Mesodermal cell (in vitro differentiated cells): ENCODE data around the gene CYP4F3. TPM values are rescaled to one million over a fixed set of nuclear protein-coding genes. Genes with fewer than 3 reads are reported as not detected.
"Not testable (repeated sequence)": the region's sequence is repeated elsewhere in the genome, so short reads cannot be mapped to it uniquely, and the experiment has no call there.

Experiments used
- H3K27ac ChIP-seq: 2 replicates; pipeline ENCODE4 v1.7.0; 2013; ENCODE audit warnings: mild to moderate bottlenecking, low read depth, low read length, moderate library complexity; ENCODE audit not compliant: severe bottlenecking
- H3K36me3 ChIP-seq: 2 replicates; pipeline ENCODE4 v1.7.1; 2013; ENCODE audit warnings: mild to moderate bottlenecking, low read length, moderate library complexity; ENCODE audit not compliant: control insufficient read depth, insufficient read depth
- H3K4me1 ChIP-seq: one replicate; pipeline ENCODE4 v1.7.1; 2013; ENCODE audit warnings: mild to moderate bottlenecking, low read length; ENCODE audit not compliant: insufficient read depth, control insufficient read depth, poor library complexity, severe bottlenecking
- H3K4me3 ChIP-seq: 2 replicates; pipeline ENCODE4 v1.7.0; 2013; ENCODE audit warnings: low read length, control low read depth, mild to moderate bottlenecking; ENCODE audit not compliant: insufficient read depth, poor library complexity, severe bottlenecking; ENCODE audit errors: extremely low read depth
- H3K9me3 ChIP-seq: 2 replicates; pipeline ENCODE4 v1.7.1; 2013; ENCODE audit warnings: mild to moderate bottlenecking, low read length, moderate library complexity; ENCODE audit not compliant: control insufficient read depth
- WGBS, 2 experiments: methylation state at CpG; one replicate each; pipeline ENCODE4 v1.1.5; 2013; ENCODE audit warnings: missing lambda C conversion rate in 2 of 2; ENCODE audit not compliant: insufficient coverage in 2 of 2; 5-methylcytosine and 5-hydroxymethylcytosine counted together
- polyA plus RNA-seq, 2 experiments: library from polyadenylated mRNA; stranded (reverse); fragments of 50-300 nt; gene quantifications; one replicate each; pipeline ENCODE4 v1.2.3, GENCODE V29; 2013

The CYP4F3 gene
- polyA plus RNA-seq (2013, experiment 1 of 2): not detected
- polyA plus RNA-seq (2013, experiment 2 of 2): not detected

- peaks cover 68% of the 10 kb centered on the region for H3K9me3 ChIP-seq
- no peaks in the 10 kb centered on the region for H3K36me3 ChIP-seq
- no peak within 1 kb of the TSS for H3K27ac ChIP-seq
- H3K4me3 ChIP-seq: no peak within 1 kb of the TSS
- WGBS, 2 experiments: 40 to 57% methylated on average over 5 of the region's 6 CpGs
- H3K4me1 ChIP-seq: no peaks in the 10 kb centered on the region
Observed at GRCh38 chr19:15640294-15640903, at the start of gene CYP4F3. CYP4F3 (plus strand) TSS chr19:15640897; CDS start chr19:15641416, 519 bp downstream.

DNA sequence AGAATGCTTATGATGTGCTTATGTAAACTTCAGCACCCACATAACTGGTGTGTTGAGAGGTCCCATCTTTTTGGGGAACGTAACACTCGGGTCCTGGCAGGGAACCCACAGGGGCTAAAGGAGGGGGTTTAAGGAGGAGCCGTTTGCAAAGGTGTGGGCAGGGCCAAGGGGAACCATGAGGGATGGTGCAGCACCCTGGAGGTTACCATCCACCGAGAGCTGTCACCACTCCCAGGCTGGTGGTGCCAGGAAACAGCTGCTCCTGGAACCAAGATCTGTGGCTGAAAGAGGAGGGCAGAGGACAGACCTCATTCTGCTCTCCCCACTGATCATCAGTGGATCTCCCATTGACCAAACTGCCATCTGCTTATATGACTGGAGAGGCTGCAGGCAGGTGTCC, 48.9 kb upstream of the CYP4F3 start:
- WGBS, 2 experiments: 50 to 53% methylated on average over 4 of the region's 4 CpGs
- Histone ChIP-seq H3K36me3 (no peaks in the 10 kb centered on the region), H3K4me1 (no peaks in the 10 kb centered on the region), H3K27ac (no peak overlapping the region), H3K9me3 (peaks cover 41% of the 10 kb centered on the region), H3K4me3 (no peak overlapping the region)

GRCh38 chr19:15592506-15592905, 48.2 kb upstream of the CYP4F3 start:
- not testable (repeated sequence) for H3K36me3 ChIP-seq, H3K4me1 ChIP-seq, H3K27ac ChIP-seq, H3K4me3 ChIP-seq
- no CpG with 5 or more reads among the region's 5 CpGs for WGBS, 2 experiments
- peaks cover 41% of the 10 kb centered on the region for H3K9me3 ChIP-seq

DNA sequence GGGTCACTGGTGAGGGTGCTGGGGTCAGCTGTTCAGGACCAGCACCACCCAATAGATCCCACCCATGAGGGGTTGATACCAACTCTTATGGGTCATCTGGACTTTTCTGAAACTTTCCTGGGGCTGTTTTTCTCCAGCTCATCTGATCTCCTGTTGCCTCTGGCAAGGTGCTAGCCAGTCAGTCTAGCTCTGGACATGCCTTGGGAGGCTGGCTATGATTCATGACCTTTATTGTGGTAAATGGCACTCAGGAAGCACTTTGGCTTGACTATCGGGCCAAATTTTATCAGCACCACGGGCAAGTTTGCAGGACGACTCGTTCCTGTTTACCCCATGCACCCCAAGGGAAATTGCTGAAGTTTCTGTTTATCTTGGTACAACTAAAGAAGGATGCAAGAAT, 46.9 kb upstream of the CYP4F3 start:
- no CpG with 5 or more reads among the region's 4 CpGs for WGBS, 2 experiments
- not testable (repeated sequence) for H3K4me3 ChIP-seq, H3K27ac ChIP-seq, H3K36me3 ChIP-seq, H3K4me1 ChIP-seq
- peaks cover 29% of the 10 kb centered on the region for H3K9me3 ChIP-seq

DNA sequence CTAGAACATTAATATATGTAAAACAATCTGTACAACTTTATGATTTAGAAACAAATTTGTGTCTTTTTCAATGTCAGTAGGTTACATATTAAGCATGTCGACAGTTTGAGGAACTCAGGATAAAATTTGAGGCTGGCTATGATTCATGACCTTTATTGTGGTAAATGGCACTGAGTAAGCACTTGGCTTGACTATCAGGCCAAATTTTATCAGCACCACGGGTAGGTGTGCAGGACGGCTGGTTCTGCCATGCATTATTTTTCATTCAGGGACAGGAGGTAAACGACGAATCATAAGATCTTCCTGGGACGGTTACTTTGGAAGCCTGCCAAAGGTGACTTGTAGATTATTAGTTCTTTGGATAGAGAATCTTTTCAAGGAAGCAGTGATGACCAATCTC, 45.6 kb upstream of the CYP4F3 start:
- Histone ChIP-seq H3K27ac (no peak overlapping the region), H3K9me3 (peaks cover 24% of the 10 kb centered on the region), H3K4me3 (no peak overlapping the region), H3K4me1 (no peaks in the 10 kb centered on the region), H3K36me3 (no peaks in the 10 kb centered on the region)
- WGBS, 2 experiments: 46 to 49% methylated on average over 2 to 6 of the region's 6 CpGs

GRCh38 chr19:15607978-15608925, 32.4 kb upstream of the CYP4F3 start:
- H3K4me3 ChIP-seq, H3K4me1 ChIP-seq, H3K36me3 ChIP-seq, H3K27ac ChIP-seq: not testable (repeated sequence)
- 83 to 85% methylated on average over 19 to 23 of the region's 27 CpGs for WGBS, 2 experiments
- peaks cover 44% of the 10 kb centered on the region for H3K9me3 ChIP-seq

GRCh38 chr19:15609261-15609660, 31.4 kb upstream of the CYP4F3 start:
- Histone ChIP-seq H3K27ac (no peak overlapping the region), H3K4me1 (no peaks in the 10 kb centered on the region), H3K4me3 (no peak overlapping the region), H3K36me3 (no peaks in the 10 kb centered on the region), H3K9me3 (peaks cover 50% of the 10 kb centered on the region)
- WGBS, 2 experiments: 55% methylated on average over 6 of the region's 8 CpGs; no CpG with 5 or more reads in 1 of the 2 experiments

DNA sequence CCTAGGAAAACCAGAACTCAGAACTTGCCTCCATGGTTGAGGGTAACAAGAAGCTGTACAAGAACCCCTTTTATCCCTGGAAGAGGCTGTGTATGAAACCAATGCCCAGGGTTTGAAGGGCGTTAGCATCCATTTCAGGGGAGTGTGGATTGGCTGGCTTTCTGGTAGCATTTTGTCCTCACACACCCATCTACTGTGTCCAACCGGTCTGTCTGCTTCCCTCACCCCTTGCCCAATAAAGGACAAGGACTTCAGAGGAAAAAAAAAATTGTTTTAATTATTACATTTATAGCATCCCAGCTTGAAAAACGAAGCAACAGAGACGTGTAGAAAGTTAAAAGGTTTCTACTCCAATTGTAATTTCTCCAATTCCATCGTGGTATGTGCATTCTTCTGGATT, 28.4 kb upstream of the CYP4F3 start:
- Histone ChIP-seq H3K4me1 (no peaks in the 10 kb centered on the region), H3K36me3 (no peaks in the 10 kb centered on the region), H3K9me3 (peaks cover 52% of the 10 kb centered on the region), H3K4me3 (no peak overlapping the region), H3K27ac (no peak overlapping the region)
- WGBS, 2 experiments: 0 to 33% methylated on average over 1 of the region's 5 CpGs

- no peaks in the 10 kb centered on the region for H3K4me1 ChIP-seq
- peaks cover 61% of the 10 kb centered on the region for H3K9me3 ChIP-seq
- no peak overlapping the region for H3K27ac ChIP-seq
- H3K36me3 ChIP-seq: no peaks in the 10 kb centered on the region
- WGBS, 2 experiments: 60% methylated on average over 1 of the region's 3 CpGs; no CpG with 5 or more reads in 1 of the 2 experiments
- no peak overlapping the region for H3K4me3 ChIP-seq
Observed at GRCh38 chr19:15613338-15613737, 27.4 kb upstream of the CYP4F3 start.

DNA sequence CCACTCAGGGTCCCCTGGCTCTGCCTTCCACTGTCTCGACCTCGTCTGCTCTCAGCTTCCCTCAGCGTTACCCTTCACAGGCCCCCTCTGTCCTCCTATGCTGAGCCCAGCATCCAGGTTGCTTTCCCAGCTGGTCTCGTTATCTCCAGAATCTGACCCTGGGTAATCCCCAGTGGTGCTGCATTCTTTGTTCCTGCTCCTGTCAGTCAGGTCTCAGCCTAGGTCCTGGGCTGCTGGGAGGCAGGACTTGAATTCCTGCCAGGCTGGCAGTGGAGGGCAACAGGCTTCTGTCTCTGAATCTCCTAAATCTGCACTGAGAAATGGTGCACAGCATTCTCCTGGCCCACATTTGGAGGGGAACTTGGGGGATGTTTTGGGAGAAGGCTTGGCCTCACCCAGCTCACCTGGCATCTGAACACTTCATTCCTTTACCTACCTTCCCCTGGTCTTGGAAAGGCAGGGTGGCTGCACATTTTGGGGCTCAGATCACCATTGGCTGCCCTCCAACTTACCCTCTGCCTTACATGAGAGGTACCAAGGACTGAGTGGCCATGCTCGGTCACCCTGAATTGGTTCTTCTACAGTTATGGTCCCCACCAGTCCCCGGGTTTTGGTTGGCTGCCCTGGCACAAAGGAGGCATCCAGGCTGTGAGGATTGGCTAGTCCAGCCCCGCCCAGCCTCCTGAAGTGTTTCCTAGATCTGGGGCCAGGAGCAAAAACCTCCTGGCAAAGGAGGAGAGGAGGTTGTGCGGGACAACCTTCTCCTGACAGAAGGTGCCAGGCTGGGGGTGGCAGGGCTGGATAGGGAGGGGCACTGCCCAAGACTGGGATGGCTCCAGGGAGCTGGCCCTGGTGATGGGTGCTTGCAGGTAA, 26.0 kb upstream of the CYP4F3 start, which contains the start of gene CYP4F8:
TSS of gene CYP4F8 (plus strand) at position 712 of the 873 bp plus-strand sequence. CDS start 399 bp downstream, outside the sequence.
- Histone ChIP-seq H3K9me3 (peaks cover 72% of the 10 kb centered on the region), H3K36me3 (no peaks in the 10 kb centered on the region), H3K27ac (no peak within 1 kb of the TSS), H3K4me3 (no peak within 1 kb of the TSS), H3K4me1 (no peaks in the 10 kb centered on the region)
- WGBS, 2 experiments: 50 to 57% methylated on average over 4 to 8 of the region's 8 CpGs
